ENCODE results near the gene ANO10. TPM values are rescaled to one million over a fixed set of nuclear protein-coding genes. Genes with fewer than 3 reads are reported as not detected.

ANO10 gene
- total RNA-seq, 1 experiment from 2014 or later: 3.5 TPM

DNA sequence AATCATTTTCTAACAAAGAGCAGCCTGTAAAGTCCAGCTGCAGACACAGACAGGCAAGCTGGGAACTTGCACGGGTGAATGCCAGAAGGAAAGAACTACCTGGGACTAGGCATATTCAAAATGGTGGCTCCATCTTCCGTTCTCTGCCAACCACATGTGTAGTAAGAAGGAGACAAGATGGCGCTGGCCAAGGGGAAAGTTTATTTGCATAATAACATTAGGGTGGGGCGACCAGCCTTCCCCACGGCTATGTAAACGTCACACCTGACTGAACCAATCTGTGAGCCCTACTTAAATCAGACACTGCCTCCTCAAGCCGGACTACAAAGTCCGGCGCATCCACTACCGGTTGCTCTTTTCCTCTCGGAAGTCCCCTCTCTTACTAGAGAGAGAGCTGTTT, 204.7 kb downstream of the ANO10 start:
- DNase-seq (ENCODE audit: low spot score): no peak

DNA sequence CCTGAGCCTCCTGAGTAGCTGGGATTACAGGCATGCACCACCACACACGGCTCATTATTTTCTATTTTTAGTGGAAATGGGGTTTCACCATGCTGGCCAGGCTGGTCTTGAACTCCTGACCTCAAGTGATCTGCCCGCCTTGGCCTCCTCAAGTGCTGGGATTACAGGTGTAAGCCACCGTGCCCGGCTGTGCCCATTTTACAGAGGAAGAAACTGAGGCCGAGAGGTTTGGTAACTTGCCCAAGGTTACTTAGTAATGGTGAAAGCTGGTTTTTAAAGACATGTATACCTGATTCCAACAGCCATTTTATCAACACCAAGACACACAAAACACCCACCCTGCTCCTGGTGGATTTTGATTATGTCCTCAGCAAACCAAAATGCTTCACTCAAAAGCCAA, 206.7 kb downstream of the ANO10 start:
- no peak for DNase-seq (ENCODE audit: low spot score)

DNA sequence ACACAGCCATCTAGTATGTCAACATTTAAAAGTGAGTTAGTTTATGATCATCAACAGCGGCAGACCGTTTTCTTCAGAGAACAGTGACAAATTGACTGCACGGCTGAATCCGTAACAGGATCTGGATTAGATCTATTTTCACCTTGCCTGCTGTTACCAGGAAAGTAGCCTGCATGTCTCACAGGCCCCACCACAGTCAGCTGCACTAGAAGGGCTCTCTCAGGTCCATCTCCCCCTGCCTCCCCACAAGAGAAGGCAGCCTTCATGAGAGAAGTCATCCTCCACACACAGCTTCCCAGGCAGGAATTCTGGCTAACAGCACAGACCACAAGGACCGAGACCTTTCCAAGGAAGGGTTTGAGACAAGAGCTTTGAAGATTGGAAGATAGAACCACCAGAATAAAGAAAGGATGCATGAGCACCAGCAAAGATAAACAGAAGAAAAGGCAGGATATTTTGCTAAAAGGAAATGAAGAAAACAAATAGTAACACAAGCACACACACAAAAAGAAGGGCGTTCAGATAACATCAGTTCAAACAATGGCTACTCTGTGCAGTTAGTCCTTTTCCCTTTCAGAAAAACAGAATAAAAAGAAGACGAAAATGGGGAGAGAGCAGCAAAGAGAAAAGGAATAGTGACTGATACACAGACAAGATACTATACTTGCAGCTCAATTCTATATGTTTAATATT, 208.0 kb downstream of the ANO10 start:
- no peak for DNase-seq (ENCODE audit: low spot score)

DNA sequence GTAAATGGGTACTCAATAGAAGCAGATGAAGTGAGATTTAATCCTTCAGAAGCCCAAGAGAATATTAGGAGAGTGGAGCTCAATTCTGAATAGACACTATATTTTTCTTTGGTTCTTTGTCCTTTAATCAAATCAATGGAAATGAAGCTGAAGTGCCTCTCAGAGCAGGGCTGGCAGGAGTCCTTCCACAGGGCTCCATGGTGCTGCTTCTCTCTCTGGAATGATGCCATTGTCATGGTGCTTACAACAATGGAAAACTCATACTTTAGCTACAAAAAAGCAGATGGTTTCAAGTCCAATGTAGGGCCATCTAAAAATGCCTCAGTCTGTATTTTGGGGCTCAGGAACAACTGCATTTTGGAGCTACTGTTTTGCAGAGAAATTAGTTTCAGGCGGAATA, 210.4 kb downstream of the ANO10 start:
- DNase-seq (ENCODE audit: low spot score): no peak

DNA sequence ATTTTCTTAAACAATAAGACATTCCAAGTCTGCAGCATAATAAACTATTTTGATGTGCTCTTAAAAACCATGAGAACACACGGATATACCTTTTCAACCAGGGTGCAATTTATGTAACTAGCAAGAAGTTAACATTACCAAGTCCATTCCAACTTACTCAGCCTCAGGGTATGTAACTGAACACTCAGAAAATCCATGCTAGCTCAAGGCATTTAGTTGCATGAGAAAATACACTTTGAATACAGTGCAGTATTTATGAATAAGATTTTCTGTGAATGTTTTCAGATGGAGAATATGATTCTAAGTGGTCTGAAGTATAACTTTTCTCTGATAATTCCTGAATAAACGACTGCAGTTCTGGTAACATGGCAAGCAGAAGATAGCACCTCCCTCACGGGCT, 211.2 kb downstream of the ANO10 start:
- DNase-seq (ENCODE audit: low spot score): no peak

DNA sequence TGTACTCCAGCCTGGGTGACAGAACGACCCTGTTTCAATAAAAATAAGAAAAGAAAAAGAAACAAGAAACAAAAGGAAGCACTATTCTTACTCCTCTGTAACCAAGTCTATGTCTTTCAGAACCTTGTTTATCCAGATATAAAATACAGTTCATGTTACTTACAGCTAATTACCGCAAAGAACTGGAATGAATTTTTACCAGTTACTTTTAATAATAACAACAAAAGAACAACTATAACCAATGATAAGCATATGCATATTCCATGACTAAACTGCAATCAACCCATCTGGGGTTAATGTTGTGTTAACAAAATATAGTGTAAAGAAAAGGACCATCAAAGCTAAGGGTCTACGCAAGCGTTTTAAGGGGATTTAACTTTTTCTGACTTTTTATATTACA, 212.3 kb downstream of the ANO10 start:
- no peak for DNase-seq (ENCODE audit: low spot score)

DNA sequence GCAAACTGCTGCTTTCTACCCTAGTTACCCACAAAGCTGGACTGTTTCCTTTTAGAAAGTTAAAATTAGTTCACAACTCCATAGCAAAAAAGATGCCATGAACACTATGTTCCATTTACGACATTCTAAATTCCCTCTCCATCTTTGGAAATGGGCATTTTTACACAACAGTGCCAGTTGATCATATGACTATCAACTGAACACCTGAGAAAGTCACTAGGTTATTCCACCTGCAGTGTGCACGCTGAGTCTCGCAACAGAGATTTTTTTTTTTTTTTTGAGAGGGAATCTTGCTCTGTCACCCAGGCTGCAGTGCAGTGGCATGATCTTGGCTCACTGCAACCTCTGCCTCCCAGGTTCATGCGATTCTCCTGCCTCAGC, 215.2 kb downstream of the ANO10 start:
- no peak for DNase-seq (ENCODE audit: low spot score)

DNA sequence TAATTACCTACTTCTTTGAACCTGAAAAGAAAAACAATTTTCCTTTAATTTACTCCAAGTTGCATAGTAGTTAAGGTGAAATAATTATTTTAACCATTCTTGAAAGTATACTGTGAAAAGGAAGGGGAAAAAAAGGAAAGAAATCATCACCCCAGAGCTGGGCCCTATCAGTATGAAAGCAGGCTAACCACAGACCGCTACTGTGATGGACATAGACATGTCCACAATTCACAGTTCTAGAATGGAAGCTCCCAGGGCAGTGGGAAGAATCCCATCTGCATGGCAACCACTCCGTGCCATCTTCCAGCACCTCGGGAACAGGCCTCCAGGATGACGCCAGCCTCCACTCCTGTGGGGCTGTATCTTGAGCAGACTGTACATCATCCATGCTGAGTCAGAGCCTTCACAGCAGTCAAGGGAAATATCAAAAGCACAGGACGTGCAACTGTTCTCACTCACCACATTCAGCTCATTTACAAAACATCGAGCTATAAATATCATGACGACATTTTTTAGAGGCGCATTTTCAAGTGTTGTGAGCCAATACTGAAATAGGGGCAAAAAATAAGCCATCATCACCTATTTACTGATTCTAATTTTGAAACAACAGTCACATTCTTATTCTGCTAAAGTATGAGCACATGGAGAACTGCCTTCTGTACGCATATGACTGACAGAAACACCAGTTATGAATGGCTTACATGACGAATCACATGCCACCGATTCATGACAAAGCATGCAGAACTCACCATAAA, 215.7 kb downstream of the ANO10 start:
- no peak for DNase-seq (ENCODE audit: low spot score)

DNA sequence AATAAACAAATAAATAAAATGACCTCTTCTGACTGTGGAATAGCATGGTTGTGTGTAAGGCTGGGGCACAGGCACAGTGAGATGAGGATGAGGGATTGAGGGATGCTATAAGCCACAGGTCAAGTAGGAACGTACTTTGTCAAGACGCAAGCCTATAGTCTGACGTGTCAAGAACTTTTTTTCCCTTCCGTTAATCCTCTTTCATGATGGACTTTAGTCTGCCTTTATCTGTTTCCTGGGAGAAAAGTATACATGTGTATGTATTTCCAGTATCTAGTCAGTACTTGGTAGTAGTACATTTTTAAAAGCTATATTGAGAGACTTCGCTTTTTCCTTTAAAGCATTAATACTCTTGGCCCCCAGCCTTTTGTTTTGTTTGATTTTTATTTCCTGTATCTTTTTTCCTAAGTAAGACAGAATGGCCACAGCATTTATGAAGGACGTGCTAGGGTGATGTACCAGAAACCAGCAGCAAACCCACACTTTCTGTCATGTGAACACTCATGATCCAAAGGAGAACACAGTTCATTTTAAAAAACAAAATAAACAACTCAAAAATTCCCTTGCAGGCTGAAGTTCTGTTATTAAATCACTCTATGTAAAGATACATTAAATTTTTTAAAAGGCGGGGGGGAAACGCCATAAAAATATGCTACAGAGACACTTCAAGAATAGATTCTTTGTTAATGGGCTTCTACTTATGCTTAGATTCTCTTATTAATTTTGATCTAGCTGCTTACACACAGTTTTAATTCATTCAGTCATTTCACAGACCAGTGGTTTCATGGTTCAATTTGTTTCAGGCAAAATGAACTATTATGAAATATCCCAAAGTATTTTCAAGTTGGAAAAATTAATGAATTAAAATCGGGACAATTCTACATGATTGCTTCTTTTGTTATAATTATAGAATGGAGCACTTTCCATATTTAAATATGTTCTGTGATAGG, 220.8 kb downstream of the ANO10 start:
- no peak for DNase-seq (ENCODE audit: low spot score)

DNA sequence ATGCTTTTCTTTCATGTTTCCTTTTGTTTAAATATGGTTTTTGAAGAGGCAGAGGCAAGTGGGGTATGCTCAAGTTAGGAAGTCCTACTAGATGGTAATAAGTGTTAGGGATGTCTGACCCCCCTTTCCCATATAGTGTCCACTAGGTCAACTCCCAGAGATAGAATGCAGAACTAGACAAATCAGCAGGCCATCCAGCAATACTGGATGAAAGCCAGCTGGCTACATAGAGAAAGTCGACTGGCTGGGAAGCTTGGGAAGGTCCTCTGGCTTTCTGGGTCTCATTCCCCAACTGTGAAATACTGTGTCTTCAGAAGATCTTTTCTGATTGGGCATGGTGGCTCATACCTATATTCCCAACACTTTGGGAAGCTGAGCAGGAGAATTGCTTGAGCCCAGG, 221.6 kb downstream of the ANO10 start:
- no peak for DNase-seq (ENCODE audit: low spot score)

DNA sequence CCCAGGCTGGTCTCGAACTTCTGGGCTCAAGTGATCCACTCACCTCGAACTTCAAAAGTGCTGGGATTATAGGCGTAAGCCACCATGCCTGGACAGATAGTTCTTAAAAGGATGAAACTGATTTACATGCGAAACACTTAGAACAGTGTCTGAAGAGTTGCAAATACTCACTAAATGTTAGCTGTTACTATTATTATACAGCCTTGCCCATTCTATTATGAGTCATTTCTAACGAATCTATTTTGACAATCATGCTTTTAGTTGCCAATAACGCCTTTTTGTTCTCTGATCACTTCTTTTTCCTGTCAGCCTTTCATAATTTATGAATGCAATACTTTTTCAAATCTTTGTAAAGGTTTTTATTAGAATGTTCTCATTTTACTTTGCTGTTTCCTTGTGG, 222.8 kb downstream of the ANO10 start:
- no peak for DNase-seq (ENCODE audit: low spot score)

DNA sequence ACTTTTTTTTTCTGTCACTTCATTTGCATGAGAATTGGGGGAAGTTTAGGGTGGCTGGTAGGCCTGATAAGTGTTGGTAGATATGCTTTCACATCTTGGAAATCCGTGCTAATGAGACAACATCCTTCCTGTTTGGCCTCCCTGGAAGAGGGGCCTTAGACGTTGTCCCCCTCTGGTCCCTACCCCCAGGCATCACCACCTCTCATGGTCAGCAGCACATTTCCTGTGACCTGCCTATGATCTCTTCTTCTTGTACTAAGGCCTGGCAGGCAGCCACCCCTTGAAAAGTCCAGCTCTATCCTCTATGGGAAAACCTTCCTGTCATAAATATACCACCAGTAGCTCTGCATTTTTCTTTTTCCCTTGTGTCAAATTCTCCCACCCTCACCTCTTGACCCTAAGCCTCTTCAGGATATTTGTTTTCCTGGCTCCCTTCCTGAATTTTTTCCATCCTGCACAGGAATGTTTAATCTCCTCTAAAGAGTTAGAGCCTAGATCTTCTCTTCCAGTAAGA, 227.7 kb downstream of the ANO10 start:
- no peak for DNase-seq (ENCODE audit: low spot score)

DNA sequence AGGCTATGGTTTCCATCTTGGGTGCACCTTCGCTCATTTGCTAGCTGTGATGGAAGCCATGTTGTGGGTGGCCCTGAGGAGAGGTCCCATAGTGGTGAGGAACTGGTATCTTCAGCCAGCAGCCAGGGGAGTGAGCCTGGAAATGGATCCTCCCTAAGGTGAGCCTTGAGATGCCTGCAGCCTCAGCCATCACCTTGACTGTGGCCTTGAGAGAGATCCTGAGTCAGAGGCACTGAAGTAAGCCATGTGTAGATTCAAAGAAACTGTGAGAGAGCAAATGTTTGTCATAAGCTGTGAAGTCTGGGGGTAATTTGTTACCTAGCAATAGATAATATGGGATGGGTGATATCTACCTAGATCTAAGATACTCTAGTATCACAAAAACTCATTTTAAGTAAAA, 230.2 kb downstream of the ANO10 start:
- no peak for DNase-seq (ENCODE audit: low spot score)

DNA sequence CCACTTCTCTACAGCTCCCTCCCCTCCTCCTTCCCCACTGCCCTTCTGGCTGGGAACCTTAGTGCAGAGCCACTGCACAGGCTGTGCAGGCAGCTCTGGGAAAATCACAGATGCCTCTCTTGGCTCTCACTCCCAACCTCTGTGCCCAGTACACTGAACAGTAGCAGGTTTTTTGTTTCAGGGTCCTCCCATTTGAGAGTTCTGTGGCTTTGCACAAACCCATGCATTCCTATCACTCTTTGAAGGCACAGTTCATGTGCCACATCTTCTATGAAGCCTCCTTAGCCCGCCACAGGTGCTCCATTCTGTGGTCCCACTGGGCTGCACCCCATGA, 231.6 kb downstream of the ANO10 start:
- no peak for DNase-seq (ENCODE audit: low spot score)

DNA sequence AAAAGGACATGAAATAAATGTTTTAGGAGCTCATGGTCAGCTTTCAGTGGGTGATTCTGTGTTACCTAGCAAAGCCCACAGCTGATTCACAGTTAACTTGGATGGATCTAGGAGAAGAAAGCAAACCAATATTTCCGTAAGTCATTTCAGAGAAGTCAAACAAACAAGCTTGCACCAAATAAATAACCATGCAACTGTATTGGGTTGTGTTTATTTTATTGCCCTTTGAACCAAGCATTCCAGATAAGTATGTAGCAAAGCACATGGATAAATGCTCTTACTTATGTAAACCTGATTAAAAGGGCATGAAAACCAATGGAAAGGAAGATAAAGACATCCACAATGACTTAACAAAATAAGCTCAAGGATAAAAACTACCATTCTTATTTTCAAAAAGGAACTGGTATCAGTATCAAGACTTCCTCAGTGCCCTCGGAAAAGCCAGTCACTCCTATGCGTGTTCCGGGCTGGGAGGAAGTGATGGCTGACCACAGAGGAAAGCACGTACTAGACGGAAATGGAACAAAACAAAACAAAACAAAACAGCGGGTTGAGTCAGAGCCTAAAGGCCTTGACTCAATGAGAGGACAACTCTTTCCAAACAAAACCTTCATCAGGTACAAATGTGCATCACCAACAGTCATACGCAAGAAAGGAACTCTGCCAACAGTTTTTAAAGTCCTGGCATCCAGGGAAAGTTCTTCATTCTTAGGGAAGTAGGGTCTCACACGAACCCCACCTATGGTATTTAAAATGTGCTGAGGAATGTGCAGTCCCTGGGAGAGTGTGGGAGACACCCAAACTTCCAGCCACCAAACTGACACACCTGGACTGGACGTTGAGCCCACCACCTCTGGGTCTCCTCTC, 232.2 kb downstream of the ANO10 start:
- no peak for DNase-seq (ENCODE audit: low spot score)

DNA sequence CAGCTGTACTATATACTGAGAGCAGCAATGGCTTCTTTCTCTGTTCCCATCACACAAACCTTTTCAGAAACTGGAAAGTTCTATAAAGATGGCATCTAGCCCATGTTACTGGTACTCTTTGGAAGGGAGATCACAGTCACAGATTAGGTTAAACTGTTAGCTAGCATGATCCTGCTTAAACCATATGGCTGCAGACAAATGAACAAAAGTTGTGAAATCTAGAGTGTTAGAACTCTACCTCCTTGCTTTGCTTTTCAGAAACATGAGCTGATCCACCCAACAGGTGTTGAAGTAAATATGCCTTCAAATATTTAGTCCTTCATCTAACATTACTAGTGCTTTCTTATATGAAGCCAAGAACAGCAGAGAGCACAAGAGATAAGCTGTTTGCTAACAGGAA, 232.9 kb downstream of the ANO10 start:
- no peak for DNase-seq (ENCODE audit: low spot score)

DNA sequence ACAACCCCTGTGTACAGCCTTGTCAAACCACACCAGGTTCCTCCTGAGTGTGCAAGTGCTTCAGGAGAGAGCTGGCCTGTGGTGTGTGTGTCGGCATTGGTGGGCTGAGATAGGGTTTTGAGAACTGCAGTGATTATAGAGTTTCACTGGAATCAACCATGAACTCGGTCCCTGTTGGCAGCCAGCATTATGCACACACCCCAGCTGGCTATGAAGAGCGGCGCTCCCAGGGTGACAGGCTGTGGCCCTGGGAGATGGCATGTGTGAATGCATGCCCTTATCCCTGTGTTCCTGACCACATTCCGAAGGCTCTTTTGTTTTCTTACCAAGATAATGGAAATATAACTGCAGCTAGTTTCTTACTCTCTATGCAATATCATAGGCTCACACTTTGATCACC, 233.6 kb downstream of the ANO10 start:
- no peak for DNase-seq (ENCODE audit: low spot score)

DNA sequence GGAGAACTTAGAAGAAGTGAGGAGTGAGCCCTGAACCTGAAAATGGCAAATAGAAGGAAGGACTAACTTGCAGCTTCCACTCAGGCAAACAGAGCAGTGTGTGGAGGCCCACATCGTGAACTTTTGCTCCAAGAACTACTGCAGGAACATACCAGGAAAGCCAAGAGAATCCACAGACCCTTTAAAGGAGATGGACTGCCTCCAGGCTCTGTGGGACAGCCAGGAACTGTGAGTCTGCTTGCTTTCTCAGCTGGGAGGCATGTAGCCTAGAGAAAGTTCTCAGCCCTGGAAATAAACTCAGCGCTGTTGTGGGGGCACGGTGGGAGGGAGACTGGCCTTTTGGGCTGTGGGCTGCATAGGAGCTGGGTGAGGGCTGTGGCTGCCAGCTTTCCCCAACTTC, 242.5 kb downstream of the ANO10 start:
- no peak for DNase-seq (ENCODE audit: low spot score)

DNA sequence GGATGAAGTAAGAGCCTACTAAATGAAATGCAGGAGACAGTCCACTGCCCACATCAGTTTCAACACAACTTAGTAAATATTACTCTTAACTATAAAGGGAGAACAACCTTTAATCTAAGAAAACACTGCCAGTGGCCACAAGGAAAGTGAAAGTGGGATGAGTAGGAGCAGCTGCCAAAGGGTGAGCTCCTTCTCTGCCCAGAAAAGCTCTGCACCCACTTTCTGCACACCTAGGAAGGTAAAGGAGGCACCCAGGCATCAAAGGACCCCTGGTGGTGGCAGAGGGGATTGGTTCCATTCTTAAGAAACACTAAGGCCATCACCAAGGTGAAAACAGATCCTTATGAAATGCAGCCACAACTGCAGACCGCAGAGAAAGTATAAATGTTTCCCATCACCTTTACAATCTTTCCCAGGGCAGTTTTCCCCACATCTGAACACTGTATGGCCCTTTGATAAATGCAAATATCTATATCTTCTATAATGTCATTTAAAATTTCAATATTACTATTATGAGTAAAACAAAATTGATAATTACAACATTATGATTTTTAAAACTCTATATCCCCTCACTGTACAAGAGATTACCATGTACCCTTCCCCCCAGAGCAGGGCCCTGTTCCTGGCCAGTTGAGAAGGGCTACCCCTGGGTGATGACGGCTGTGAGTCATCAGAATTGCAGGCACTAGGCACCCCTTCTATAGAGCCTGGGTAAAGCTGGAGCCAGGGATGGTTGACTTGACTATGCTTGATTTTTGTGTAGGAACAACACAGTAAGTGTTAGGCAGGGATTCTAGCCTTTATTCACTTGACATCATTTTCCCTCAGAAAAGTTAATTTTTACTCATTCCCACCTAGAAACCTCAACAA, 243.5 kb downstream of the ANO10 start:
- DNase-seq (ENCODE audit: low spot score): peak; percentile 60

DNA sequence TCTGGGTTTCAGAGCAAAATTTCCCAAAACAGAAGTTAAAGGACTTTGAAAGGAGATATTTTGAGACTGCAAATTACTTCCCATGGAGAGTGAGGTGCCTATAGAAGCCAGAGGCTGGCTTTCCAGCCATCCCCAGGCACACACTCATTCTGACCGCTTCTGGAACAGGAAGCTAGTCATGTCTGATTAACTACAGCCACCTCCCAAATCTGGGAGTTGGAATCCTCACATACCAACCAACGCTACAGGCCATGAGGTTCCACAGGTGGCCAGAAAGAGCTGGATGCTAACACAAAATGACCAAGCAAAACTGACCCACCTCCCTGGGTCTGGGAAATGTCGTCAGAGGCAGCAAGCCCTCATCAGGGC, 248.3 kb downstream of the ANO10 start:
- no peak for DNase-seq (ENCODE audit: low spot score)
